ENCODE results near the gene GRAP. TPM values are rescaled to one million over a fixed set of nuclear protein-coding genes. Genes with fewer than 3 reads are reported as not detected.
"Not testable (repeated sequence)": the region's sequence is repeated elsewhere in the genome, so short reads cannot be mapped to it uniquely, and the experiment has no call there.

Gene GRAP
- total RNA-seq, 1 donor from 2014 or later = 50.2 TPM

GRCh38 chr17:19038007-19038406 is 8.8 kb downstream of the GRAP start:
- not testable (repeated sequence) for H3K9me3 Mint-ChIP-seq (ENCODE audit: unreplicated experiment); H3K4me1 Mint-ChIP-seq (ENCODE audit: unreplicated experiment); H3K36me3 Mint-ChIP-seq (ENCODE audit: low read depth, unreplicated experiment); H3K4me3 Mint-ChIP-seq (ENCODE audit: unreplicated experiment); H3K27me3 Mint-ChIP-seq (ENCODE audit: unreplicated experiment); H3K27ac Mint-ChIP-seq (ENCODE audit: unreplicated experiment); DNase-seq (ENCODE audit: low spot score)

DNA sequence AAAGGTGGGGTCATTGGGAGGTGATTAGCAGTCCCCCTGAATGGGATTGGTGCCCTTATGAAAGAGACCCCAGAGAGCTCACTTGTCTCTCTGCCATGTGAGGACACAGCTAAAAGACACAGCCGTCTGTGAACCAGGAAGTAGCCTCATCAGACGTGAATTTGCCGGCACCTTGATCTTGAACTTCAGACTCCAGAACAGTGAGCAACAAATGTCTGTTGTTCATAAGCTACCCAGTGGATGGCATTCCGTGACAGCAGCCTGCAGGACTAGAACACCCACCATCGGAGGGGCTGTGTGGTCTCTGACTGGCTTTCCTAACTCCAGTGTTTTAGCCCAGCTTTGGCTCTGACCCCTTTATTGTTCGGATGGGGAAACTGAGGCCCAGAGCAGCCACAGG is 9.2 kb downstream of the GRAP start:
- not testable (repeated sequence) for H3K4me1 Mint-ChIP-seq (ENCODE audit: unreplicated experiment); H3K4me3 Mint-ChIP-seq (ENCODE audit: unreplicated experiment); DNase-seq (ENCODE audit: low spot score); H3K27ac Mint-ChIP-seq (ENCODE audit: unreplicated experiment); H3K36me3 Mint-ChIP-seq (ENCODE audit: low read depth, unreplicated experiment); H3K9me3 Mint-ChIP-seq (ENCODE audit: unreplicated experiment); H3K27me3 Mint-ChIP-seq (ENCODE audit: unreplicated experiment)

- H3K27me3 Mint-ChIP-seq (ENCODE audit: unreplicated experiment); H3K9me3 Mint-ChIP-seq (ENCODE audit: unreplicated experiment); H3K36me3 Mint-ChIP-seq (ENCODE audit: low read depth, unreplicated experiment); H3K4me1 Mint-ChIP-seq (ENCODE audit: unreplicated experiment); H3K4me3 Mint-ChIP-seq (ENCODE audit: unreplicated experiment); DNase-seq (ENCODE audit: low spot score); H3K27ac Mint-ChIP-seq (ENCODE audit: unreplicated experiment): not testable (repeated sequence)
Observed at GRCh38 chr17:19036186-19036585, 10.6 kb downstream of the GRAP start.

GRCh38 chr17:19032377-19032988 is 14.3 kb downstream of the GRAP start:
- not testable (repeated sequence) for H3K36me3 Mint-ChIP-seq (ENCODE audit: low read depth, unreplicated experiment); H3K4me3 Mint-ChIP-seq (ENCODE audit: unreplicated experiment); DNase-seq (ENCODE audit: low spot score); H3K4me1 Mint-ChIP-seq (ENCODE audit: unreplicated experiment); H3K27ac Mint-ChIP-seq (ENCODE audit: unreplicated experiment); H3K27me3 Mint-ChIP-seq (ENCODE audit: unreplicated experiment); H3K9me3 Mint-ChIP-seq (ENCODE audit: unreplicated experiment)

DNA sequence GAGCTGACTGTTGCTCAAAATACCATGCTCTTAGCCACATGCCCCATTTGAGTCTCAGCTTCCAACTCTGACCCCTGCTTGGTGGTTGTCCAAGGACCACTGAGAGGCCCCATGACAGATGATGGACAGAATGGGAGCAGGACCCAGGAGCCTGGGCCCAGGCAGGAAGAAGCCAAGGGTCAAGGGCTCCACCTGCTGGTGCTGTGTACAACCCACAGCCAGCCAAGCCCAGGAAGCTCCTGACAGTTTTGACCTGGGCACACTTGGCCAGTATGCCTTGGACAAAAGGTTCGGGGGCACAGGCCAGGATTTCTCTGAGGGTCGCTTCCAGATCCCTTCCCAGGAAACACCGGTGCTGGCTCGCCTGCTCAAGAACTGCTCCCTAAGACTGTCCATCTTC is 15.0 kb downstream of the GRAP start:
- H3K27me3 Mint-ChIP-seq (ENCODE audit: unreplicated experiment); H3K9me3 Mint-ChIP-seq (ENCODE audit: unreplicated experiment); H3K4me1 Mint-ChIP-seq (ENCODE audit: unreplicated experiment); H3K36me3 Mint-ChIP-seq (ENCODE audit: low read depth, unreplicated experiment); H3K27ac Mint-ChIP-seq (ENCODE audit: unreplicated experiment); H3K4me3 Mint-ChIP-seq (ENCODE audit: unreplicated experiment): not testable (repeated sequence)
- DNase-seq (ENCODE audit: low spot score) = peak; percentile 82
- TF ChIP-seq, protein P1, sequence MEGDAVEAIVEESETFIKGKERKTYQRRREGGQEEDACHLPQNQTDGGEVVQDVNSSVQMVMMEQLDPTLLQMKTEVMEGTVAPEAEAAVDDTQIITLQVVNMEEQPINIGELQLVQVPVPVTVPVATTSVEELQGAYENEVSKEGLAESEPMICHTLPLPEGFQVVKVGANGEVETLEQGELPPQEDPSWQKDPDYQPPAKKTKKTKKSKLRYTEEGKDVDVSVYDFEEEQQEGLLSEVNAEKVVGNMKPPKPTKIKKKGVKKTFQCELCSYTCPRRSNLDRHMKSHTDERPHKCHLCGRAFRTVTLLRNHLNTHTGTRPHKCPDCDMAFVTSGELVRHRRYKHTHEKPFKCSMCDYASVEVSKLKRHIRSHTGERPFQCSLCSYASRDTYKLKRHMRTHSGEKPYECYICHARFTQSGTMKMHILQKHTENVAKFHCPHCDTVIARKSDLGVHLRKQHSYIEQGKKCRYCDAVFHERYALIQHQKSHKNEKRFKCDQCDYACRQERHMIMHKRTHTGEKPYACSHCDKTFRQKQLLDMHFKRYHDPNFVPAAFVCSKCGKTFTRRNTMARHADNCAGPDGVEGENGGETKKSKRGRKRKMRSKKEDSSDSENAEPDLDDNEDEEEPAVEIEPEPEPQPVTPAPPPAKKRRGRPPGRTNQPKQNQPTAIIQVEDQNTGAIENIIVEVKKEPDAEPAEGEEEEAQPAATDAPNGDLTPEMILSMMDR (IDR thresholded peaks at IDR 0.05; ENCODE audit: unreplicated experiment) = peak; percentile 22

GRCh38 chr17:19030771-19031449 is 15.8 kb downstream of the GRAP start:
- H3K4me3 Mint-ChIP-seq (ENCODE audit: unreplicated experiment); DNase-seq (ENCODE audit: low spot score); H3K27me3 Mint-ChIP-seq (ENCODE audit: unreplicated experiment); H3K4me1 Mint-ChIP-seq (ENCODE audit: unreplicated experiment); H3K9me3 Mint-ChIP-seq (ENCODE audit: unreplicated experiment); H3K27ac Mint-ChIP-seq (ENCODE audit: unreplicated experiment); H3K36me3 Mint-ChIP-seq (ENCODE audit: low read depth, unreplicated experiment): not testable (repeated sequence)

DNA sequence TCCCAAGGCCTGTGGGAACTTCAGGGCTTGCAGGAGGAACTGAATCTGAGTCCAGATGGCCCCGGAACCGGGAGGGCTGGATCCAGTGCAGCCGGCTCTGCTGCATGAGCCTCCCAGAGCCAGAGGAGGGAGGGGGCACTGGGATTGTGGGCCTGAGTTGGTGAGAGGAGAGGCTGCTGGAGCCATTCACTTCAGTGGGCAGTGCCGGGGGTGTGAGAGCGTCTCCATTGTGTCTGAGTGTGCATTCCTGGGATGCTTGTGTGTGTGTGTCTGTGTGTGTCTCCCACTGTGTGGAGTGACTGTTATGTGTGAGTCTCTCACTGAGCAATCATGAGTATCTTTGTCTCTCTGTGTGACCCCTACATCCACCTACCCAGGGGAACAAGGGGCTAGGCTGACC is 17.0 kb downstream of the GRAP start:
- not testable (repeated sequence) for DNase-seq (ENCODE audit: low spot score); H3K27ac Mint-ChIP-seq (ENCODE audit: unreplicated experiment); H3K4me3 Mint-ChIP-seq (ENCODE audit: unreplicated experiment); H3K36me3 Mint-ChIP-seq (ENCODE audit: low read depth, unreplicated experiment); H3K27me3 Mint-ChIP-seq (ENCODE audit: unreplicated experiment); H3K9me3 Mint-ChIP-seq (ENCODE audit: unreplicated experiment); H3K4me1 Mint-ChIP-seq (ENCODE audit: unreplicated experiment)

DNA sequence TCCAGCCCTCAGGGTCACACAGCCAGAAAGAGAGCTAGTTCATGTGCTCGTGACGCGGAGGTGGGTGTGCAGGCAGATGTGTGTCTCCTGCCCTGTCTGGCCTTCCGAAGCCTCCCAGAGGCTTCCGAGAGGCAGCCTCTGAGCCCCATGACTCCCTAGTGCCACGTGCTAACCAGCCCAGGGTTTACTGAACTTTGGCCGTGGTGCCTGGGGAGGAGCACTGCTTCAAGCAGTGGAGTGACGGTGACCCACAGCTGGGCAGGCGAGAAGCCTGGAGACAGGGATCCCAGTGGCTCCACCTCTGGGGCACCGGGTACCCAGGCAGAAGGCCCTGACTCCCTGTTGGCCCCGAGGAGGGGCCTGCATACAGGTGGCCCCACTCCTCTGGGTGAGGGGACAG is 18.1 kb downstream of the GRAP start:
- not testable (repeated sequence) for H3K4me3 Mint-ChIP-seq (ENCODE audit: unreplicated experiment); H3K27ac Mint-ChIP-seq (ENCODE audit: unreplicated experiment); DNase-seq (ENCODE audit: low spot score); H3K4me1 Mint-ChIP-seq (ENCODE audit: unreplicated experiment); H3K9me3 Mint-ChIP-seq (ENCODE audit: unreplicated experiment); H3K27me3 Mint-ChIP-seq (ENCODE audit: unreplicated experiment)
- H3K36me3 Mint-ChIP-seq (ENCODE audit: low read depth, unreplicated experiment) = peaks cover 12% of the 10 kb centered on the region

Measured in endothelial cell (in vitro differentiated cells).